ENCODE data around the gene BRPF1. TPM values are rescaled to one million over a fixed set of nuclear protein-coding genes. Genes with fewer than 3 reads are reported as not detected.
A peak's percentile ranks its signal among the peaks of the same experiment; 100 is the strongest.

The BRPF1 gene
- total RNA-seq, 2 experiments from 2014 or later: 31.5 to 31.9 TPM

DNA sequence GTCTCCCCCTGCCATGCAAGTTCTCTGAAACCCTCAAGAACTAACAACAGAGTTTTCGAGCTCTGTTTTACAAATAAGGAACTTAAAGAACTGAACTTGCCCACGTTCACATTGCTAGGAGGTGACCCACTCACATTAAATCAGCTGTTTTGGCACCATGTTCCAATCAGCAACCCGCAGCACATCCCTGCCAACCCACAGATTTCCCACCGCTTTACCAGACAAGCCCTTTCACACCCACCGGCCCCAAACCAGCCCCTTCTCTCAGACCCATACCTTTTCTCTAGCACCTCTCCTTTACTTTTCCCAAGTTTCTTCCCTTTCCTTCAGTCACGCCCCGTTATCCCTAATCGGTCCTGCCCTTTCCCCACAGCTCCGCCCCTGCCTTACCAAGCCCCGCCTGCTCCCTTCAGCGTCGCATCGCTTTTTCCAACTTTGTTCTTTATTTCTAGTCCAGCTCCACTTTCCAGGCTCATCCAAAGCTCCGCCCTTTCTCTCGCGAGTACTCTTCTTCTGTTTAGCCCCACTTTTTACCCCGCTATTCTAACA, 804 bp upstream of the BRPF1 start:
- ChIA-PET POLR2A (interaction anchor here (0.5 to 2.4 kb wide), 6 partner anchors 10 to 205 kb away, joined by 3 to 16 read pairs (median 4); partner anchors contain the start of genes ARPC4, OGG1 and TADA3), CTCF (ENCODE audit: unreplicated experiment) (interaction anchor here (0.7 kb wide), 1 partner anchor 227 kb away, joined by 4 read pairs; no protein-coding TSS in a partner anchor)
- peaks cover 23% of the 10 kb centered on the region for H3K79me2 ChIP-seq (ENCODE audit: insufficient read depth, low read depth, low read length)
- no peaks in the 10 kb centered on the region for H3K9me3 ChIP-seq (ENCODE audit: low read length)
- peak overlapping the region; percentile 21 for H3K27ac ChIP-seq (ENCODE audit: low read depth, low read length, poor library complexity, severe bottlenecking)
- H3K4me1 ChIP-seq (ENCODE audit: insufficient read depth, low read length, poor library complexity, severe bottlenecking): peaks cover 28% of the 10 kb centered on the region
- peak overlapping the region; percentile 96 for H3K4me3 ChIP-seq (ENCODE audit: low read depth, low read length, poor library complexity, severe bottlenecking)
- H3K36me3 ChIP-seq (ENCODE audit: insufficient read depth, low read length): peaks cover 27% of the 10 kb centered on the region
- peaks cover 12% of the 10 kb centered on the region; the same call in 1 of the 2 replicates for H4K20me1 ChIP-seq (ENCODE audit: insufficient read depth, low read length)
- peak overlapping the region; percentile 88; the same call in 1 of the 2 replicates for H2AFZ ChIP-seq (ENCODE audit: low read length)
- H3K4me2 ChIP-seq (ENCODE audit: low read length): peak overlapping the region; percentile 71
- no TSS peak for BruUV-seq (replicated peaks)
- intact Hi-C loops (cut with micrococcal nuclease; ENCODE audit: unreplicated experiment): loop anchor here (1.0 to 5.0 kb wide), 4 partner anchors 20 to 333 kb away; partner anchors contain the start of genes ARPC4, MTMR14, SETD5 and TADA3
- H3K9me2 ChIP-seq (ENCODE audit: insufficient read depth, low read length): no peaks in the 10 kb centered on the region
- DNase-seq (ENCODE audit: low spot score): no peak
- no peak for TF ChIP-seq EZH2phosphoT487 (IDR thresholded peaks at IDR 0.05; ENCODE audit: borderline replicate concordance, low read depth, low read length)
- TF ChIP-seq, protein P1, sequence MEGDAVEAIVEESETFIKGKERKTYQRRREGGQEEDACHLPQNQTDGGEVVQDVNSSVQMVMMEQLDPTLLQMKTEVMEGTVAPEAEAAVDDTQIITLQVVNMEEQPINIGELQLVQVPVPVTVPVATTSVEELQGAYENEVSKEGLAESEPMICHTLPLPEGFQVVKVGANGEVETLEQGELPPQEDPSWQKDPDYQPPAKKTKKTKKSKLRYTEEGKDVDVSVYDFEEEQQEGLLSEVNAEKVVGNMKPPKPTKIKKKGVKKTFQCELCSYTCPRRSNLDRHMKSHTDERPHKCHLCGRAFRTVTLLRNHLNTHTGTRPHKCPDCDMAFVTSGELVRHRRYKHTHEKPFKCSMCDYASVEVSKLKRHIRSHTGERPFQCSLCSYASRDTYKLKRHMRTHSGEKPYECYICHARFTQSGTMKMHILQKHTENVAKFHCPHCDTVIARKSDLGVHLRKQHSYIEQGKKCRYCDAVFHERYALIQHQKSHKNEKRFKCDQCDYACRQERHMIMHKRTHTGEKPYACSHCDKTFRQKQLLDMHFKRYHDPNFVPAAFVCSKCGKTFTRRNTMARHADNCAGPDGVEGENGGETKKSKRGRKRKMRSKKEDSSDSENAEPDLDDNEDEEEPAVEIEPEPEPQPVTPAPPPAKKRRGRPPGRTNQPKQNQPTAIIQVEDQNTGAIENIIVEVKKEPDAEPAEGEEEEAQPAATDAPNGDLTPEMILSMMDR (conservative IDR thresholded peaks at IDR 0.05; ENCODE audit: low read length): no peak

DNA sequence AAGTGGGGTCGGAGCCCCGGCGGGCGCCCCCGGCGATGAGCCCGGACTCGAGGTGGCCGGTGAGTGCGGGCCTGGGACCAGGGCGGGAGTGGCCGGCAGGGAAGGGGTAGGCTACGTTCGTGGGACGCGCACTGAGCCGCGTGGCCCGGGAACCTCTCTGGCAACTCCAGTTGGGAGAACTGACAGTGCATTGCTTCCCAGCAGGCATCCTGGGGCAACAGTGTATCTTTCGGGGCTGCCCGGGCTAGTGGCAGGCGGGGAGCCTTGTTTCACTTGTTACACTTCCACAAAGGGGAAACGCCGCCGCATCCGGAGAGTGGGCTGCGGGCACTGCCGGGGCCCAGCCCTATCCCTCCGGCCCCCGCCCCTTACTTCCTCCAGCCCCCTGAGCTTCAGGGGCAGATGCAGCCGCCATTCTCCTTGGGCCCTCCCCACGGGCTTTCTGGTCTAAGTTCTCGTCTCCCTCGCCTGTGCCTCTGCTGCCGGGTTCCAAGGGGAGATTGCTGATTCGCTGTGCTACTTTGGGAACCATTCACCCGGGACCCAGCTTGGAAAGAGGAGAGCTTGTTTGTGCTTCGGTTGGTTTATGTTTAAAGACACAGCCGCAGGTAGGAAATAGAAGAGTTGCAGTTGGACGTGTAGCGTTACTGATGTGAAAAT, 675 bp downstream of the BRPF1 start:
- peaks cover 22% of the 10 kb centered on the region for H3K4me1 ChIP-seq (ENCODE audit: insufficient read depth, low read length, poor library complexity, severe bottlenecking)
- peak overlapping the region; percentile 96 for H3K4me3 ChIP-seq (ENCODE audit: low read depth, low read length, poor library complexity, severe bottlenecking)
- peak; percentile 19 for DNase-seq (ENCODE audit: low spot score)
- intact Hi-C loops (cut with micrococcal nuclease; ENCODE audit: unreplicated experiment): loop anchor here (5.0 kb wide), 1 partner anchor 335 kb away; the partner anchor contains the start of gene SETD5
- peaks cover 17% of the 10 kb centered on the region; the same call in 1 of the 2 replicates for H4K20me1 ChIP-seq (ENCODE audit: insufficient read depth, low read length)
- ChIA-PET CTCF (ENCODE audit: unreplicated experiment) (interaction anchor here (1.2 kb wide), 1 partner anchor 13 kb away, joined by 4 read pairs; no protein-coding TSS in a partner anchor), POLR2A (interaction anchor here (0.5 to 2.4 kb wide), 9 partner anchors 10 to 25 kb away, joined by 4 to 16 read pairs (median 5); partner anchors contain the start of gene OGG1)
- H2AFZ ChIP-seq (ENCODE audit: low read length): peak overlapping the region; percentile 39; the same call in 1 of the 2 replicates
- BruUV-seq (replicated peaks): no TSS peak
- peaks cover 40% of the 10 kb centered on the region for H3K36me3 ChIP-seq (ENCODE audit: insufficient read depth, low read length)
- TF ChIP-seq EZH2phosphoT487 (IDR thresholded peaks at IDR 0.05; ENCODE audit: borderline replicate concordance, low read depth, low read length): no peak
- TF ChIP-seq, protein P1 (conservative IDR thresholded peaks at IDR 0.05; ENCODE audit: low read length): no peak
- peak overlapping the region; percentile 60 for H3K27ac ChIP-seq (ENCODE audit: low read depth, low read length, poor library complexity, severe bottlenecking)
- peaks cover 23% of the 10 kb centered on the region for H3K79me2 ChIP-seq (ENCODE audit: insufficient read depth, low read depth, low read length)
- H3K4me2 ChIP-seq (ENCODE audit: low read length): peak overlapping the region; percentile 88
- no peaks in the 10 kb centered on the region for H3K9me3 ChIP-seq (ENCODE audit: low read length)
- no peaks in the 10 kb centered on the region for H3K9me2 ChIP-seq (ENCODE audit: insufficient read depth, low read length)
